ENCODE measurements around the gene GLRB.

Gene GLRB

DNA sequence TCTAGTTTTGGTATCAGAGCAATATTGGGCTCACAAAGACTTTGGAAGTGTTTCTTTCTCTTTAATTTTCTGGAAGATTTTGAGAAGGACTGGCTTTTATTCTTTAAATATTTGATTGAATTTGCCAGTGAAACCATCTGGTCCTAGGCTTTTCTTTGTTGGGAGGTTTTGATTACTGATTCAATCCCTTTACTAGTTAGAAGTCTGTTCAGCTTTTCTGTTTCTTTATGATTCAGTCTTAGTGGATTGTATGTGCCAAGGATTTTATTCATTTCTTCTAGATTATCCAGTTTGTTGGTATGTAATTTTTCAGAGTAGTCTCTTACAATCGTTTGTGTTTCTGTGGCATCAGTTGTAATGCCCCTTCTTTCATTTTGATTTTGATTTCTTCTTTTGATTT is 28.6 kb downstream of the GLRB start (continued):
- no peak for TF ChIP-seq TSHZ1 (tag by site-specific recombination; IDR thresholded peaks at IDR 0.05; ENCODE audit: borderline replicate concordance)
- no peak for TF ChIP-seq ZNF449 (tag by site-specific recombination; IDR thresholded peaks at IDR 0.05)
- TF ChIP-seq KLF8 (tag by site-specific recombination; IDR thresholded peaks at IDR 0.05), result no peak
- TF ChIP-seq SP2 (tag by site-specific recombination; IDR thresholded peaks at IDR 0.05), result no peak
- TF ChIP-seq ZNF114 (tag by site-specific recombination; IDR thresholded peaks at IDR 0.05), result no peak
- no peak for TF ChIP-seq YY1 (tag by site-specific recombination; IDR thresholded peaks at IDR 0.05)
- TF ChIP-seq ZNF677 (tag by site-specific recombination; IDR thresholded peaks at IDR 0.05), result no peak
- no peak for TF ChIP-seq ZNF610 (tag by site-specific recombination; IDR thresholded peaks at IDR 0.05; ENCODE audit: borderline replicate concordance)
- no peak for TF ChIP-seq ZNF600 (tag by site-specific recombination; IDR thresholded peaks at IDR 0.05)
- no peak for TF ChIP-seq ZNF76 (tag by site-specific recombination; IDR thresholded peaks at IDR 0.05; ENCODE audit: borderline replicate concordance, low read depth)
- TF ChIP-seq, protein P1, sequence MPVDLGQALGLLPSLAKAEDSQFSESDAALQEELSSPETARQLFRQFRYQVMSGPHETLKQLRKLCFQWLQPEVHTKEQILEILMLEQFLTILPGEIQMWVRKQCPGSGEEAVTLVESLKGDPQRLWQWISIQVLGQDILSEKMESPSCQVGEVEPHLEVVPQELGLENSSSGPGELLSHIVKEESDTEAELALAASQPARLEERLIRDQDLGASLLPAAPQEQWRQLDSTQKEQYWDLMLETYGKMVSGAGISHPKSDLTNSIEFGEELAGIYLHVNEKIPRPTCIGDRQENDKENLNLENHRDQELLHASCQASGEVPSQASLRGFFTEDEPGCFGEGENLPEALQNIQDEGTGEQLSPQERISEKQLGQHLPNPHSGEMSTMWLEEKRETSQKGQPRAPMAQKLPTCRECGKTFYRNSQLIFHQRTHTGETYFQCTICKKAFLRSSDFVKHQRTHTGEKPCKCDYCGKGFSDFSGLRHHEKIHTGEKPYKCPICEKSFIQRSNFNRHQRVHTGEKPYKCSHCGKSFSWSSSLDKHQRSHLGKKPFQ (tag by site-specific recombination; IDR thresholded peaks at IDR 0.05), result no peak
- no peak for TF ChIP-seq ZNF23 (tag by site-specific recombination; IDR thresholded peaks at IDR 0.05; ENCODE audit: borderline replicate concordance)
- TF ChIP-seq, protein P2, sequence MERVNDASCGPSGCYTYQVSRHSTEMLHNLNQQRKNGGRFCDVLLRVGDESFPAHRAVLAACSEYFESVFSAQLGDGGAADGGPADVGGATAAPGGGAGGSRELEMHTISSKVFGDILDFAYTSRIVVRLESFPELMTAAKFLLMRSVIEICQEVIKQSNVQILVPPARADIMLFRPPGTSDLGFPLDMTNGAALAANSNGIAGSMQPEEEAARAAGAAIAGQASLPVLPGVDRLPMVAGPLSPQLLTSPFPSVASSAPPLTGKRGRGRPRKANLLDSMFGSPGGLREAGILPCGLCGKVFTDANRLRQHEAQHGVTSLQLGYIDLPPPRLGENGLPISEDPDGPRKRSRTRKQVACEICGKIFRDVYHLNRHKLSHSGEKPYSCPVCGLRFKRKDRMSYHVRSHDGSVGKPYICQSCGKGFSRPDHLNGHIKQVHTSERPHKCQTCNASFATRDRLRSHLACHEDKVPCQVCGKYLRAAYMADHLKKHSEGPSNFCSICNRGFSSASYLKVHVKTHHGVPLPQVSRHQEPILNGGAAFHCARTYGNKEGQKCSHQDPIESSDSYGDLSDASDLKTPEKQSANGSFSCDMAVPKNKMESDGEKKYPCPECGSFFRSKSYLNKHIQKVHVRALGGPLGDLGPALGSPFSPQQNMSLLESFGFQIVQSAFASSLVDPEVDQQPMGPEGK (tag by site-specific recombination; IDR thresholded peaks at IDR 0.05), result no peak
- TF ChIP-seq ZNF404 (tag by site-specific recombination; IDR thresholded peaks at IDR 0.05), result no peak
- TF ChIP-seq ZNF580 (tag by site-specific recombination; IDR thresholded peaks at IDR 0.05), result no peak

DNA sequence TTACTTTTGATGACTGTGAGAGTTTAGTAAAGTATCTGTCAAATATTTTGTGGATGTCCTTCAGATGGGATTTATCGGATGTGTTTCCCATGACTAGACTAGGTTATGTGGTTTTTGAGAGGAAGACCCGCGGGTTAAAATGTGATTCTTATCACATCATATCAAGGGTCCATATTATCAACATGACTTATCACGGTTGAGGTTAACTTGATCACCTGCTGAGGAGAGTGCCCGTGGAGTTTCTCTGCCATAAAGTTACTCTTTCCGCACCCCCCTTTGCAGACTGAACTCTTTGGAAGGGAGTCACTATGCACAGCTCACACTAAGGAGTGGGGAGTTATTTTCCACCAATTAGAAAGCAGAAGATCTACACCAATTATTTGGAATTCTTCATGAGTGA is 38.7 kb downstream of the GLRB start:
- Histone ChIP-seq H3K36me3 (ENCODE audit: control insufficient read depth in 2 of 2, insufficient read depth in 1 of 2, low read length in 2 of 2) (no peaks in the 10 kb centered on the region), H3K4me3 (ENCODE audit: low read depth, low read length) (no peak overlapping the region), H3K27ac (ENCODE audit: extremely low read depth, low read depth, low read length) (no peak overlapping the region), H3K4me1 (ENCODE audit: control insufficient read depth, insufficient read depth, low read length) (peaks cover 2% of the 10 kb centered on the region; the same call in 1 of the 2 replicates), H3K9me3 (ENCODE audit: control insufficient read depth, insufficient read depth, low read depth, low read length) (no peaks in the 10 kb centered on the region)
- ChIA-PET POLR2A (interaction anchor here (0.6 kb wide), 1 partner anchor 1010 kb away, joined by 3 read pairs; no protein-coding TSS in a partner anchor), CTCF (no interaction called here)
- TF ChIP-seq ZNF423 (tag by site-specific recombination; IDR thresholded peaks at IDR 0.05), result no peak

All from HEK293 (cell line).